H9 (cell line): ENCODE measurements around the gene ST3GAL5. TPM values are rescaled to one million over a fixed set of nuclear protein-coding genes. Genes with fewer than 3 reads are reported as not detected.

Experiments
- DNase-seq: peaks from one replicate; pipeline ENCODE4 v3.0.0-alpha.2; 2017
- H2AFZ ChIP-seq: one replicate; pipeline ENCODE4 v1.6.1; 2013; ENCODE audit warnings: mild to moderate bottlenecking, low read length, control low read depth, moderate library complexity
- H2AK5ac ChIP-seq: 2 replicates; pipeline ENCODE4 v1.6.1; 2013; ENCODE audit warnings: low read length, control low read depth, mixed read lengths; ENCODE audit not compliant: insufficient read length
- H2BK120ac ChIP-seq: one replicate; pipeline ENCODE4 v1.6.1; 2013; ENCODE audit warnings: low read depth, mild to moderate bottlenecking, low read length, control low read depth, inconsistent platforms; ENCODE audit not compliant: poor library complexity, severe bottlenecking
- H2BK12ac ChIP-seq: 2 replicates; pipeline ENCODE4 v1.6.1; 2013; ENCODE audit warnings: low read length, control low read depth, mixed read lengths, low read depth; ENCODE audit not compliant: insufficient read length
- H2BK15ac ChIP-seq: 2 replicates; pipeline ENCODE4 v1.6.1; 2013; ENCODE audit warnings: low read depth, low read length, control low read depth
- H2BK20ac ChIP-seq: one replicate; pipeline ENCODE4 v1.6.1; 2013; ENCODE audit warnings: low read depth, mild to moderate bottlenecking, low read length, control low read depth, inconsistent platforms; ENCODE audit not compliant: poor library complexity, severe bottlenecking
- H2BK5ac ChIP-seq: 2 replicates; pipeline ENCODE4 v1.6.1; 2013; ENCODE audit warnings: low read length, control low read depth, mixed read lengths; ENCODE audit not compliant: insufficient read length
- H3K14ac ChIP-seq: 2 replicates; pipeline ENCODE4 v1.6.1; 2013; ENCODE audit warnings: low read length, control low read depth; ENCODE audit not compliant: insufficient read depth
- H3K18ac ChIP-seq: 2 replicates; pipeline ENCODE4 v1.6.1; 2013; ENCODE audit warnings: low read depth, mild to moderate bottlenecking, mixed read lengths, low read length, control low read depth; ENCODE audit not compliant: insufficient read length
- H3K23ac ChIP-seq: 2 replicates; pipeline ENCODE4 v1.6.1; 2013; ENCODE audit warnings: low read length, control low read depth, mixed read lengths, low read depth; ENCODE audit not compliant: insufficient read length
- H3K23me2 ChIP-seq: 2 replicates; pipeline ENCODE4 v1.6.1; 2013; ENCODE audit warnings: low read depth, mild to moderate bottlenecking, mixed read lengths, low read length, control low read depth; ENCODE audit not compliant: insufficient read length, poor library complexity, severe bottlenecking
- H3K27ac ChIP-seq: 2 replicates; pipeline ENCODE4 v1.5.1; 2013; ENCODE audit warnings: low read length, control low read depth, mixed read lengths, low read depth; ENCODE audit not compliant: insufficient read length
- H3K27me3 ChIP-seq: 2 replicates; pipeline ENCODE4 v1.6.1; 2013; ENCODE audit warnings: low read length, control low read depth, inconsistent platforms; ENCODE audit not compliant: insufficient read depth
- H3K4ac ChIP-seq: 2 replicates; pipeline ENCODE4 v1.6.1; 2013; ENCODE audit warnings: low read depth, mild to moderate bottlenecking, control low read depth, inconsistent platforms, low read length, moderate library complexity
- H3K4me1 ChIP-seq: 2 replicates; pipeline ENCODE4 v1.6.1; 2013; ENCODE audit warnings: low read length, control low read depth, inconsistent platforms; ENCODE audit not compliant: insufficient read depth
- H3K4me2 ChIP-seq: 2 replicates; pipeline ENCODE4 v1.6.1; 2013; ENCODE audit warnings: low read length, control low read depth, mixed read lengths; ENCODE audit not compliant: insufficient read length, insufficient read depth
- H3K56ac ChIP-seq: 2 replicates; pipeline ENCODE4 v1.6.1; 2013; ENCODE audit warnings: low read depth, mild to moderate bottlenecking, mixed read lengths, low read length, control low read depth; ENCODE audit not compliant: insufficient read length
- H3K79me1 ChIP-seq: 2 replicates; pipeline ENCODE4 v1.6.1; 2013; ENCODE audit warnings: low read depth, mild to moderate bottlenecking, moderate library complexity, low read length, control low read depth, inconsistent platforms; ENCODE audit not compliant: insufficient read depth, poor library complexity, severe bottlenecking
- H3K79me2 ChIP-seq: 2 replicates; pipeline ENCODE4 v1.6.1; 2013; ENCODE audit warnings: low read length, control low read depth, inconsistent platforms; ENCODE audit not compliant: insufficient read depth
- H3K9ac ChIP-seq: 2 replicates; pipeline ENCODE4 v1.6.1; 2013; ENCODE audit warnings: low read length, control low read depth, mixed read lengths; ENCODE audit not compliant: insufficient read length; ENCODE audit errors: extremely low read depth
- H3K9me3 ChIP-seq: one replicate; pipeline ENCODE4 v1.6.1; 2013; ENCODE audit warnings: low read depth, low read length, inconsistent platforms; ENCODE audit not compliant: control insufficient read depth
- H3T11ph ChIP-seq: one replicate; pipeline ENCODE4 v1.6.1; 2013; ENCODE audit warnings: mild to moderate bottlenecking, low read length, control low read depth, inconsistent platforms
- H4K20me1 ChIP-seq: one replicate; pipeline ENCODE4 v1.6.1; 2013; ENCODE audit not compliant: control insufficient read depth, insufficient read length, insufficient read depth
- H4K5ac ChIP-seq: 2 replicates; pipeline ENCODE4 v1.6.1; 2013; ENCODE audit warnings: low read depth, mild to moderate bottlenecking, mixed read lengths, low read length, control low read depth; ENCODE audit not compliant: insufficient read length
- H4K8ac ChIP-seq: replicated peaks from 2 replicates; pipeline ENCODE4 v1.6.1; 2013; ENCODE audit warnings: low read length, control low read depth, mixed read lengths, low read depth; ENCODE audit not compliant: insufficient read length
- H4K91ac ChIP-seq: 2 replicates; pipeline ENCODE4 v1.6.1; 2013; ENCODE audit warnings: low read depth, mild to moderate bottlenecking, moderate library complexity, mixed read lengths, low read length, control low read depth; ENCODE audit not compliant: insufficient read length
- H3K27ac Mint-ChIP-seq, 3 experiments: 2 replicates in 2 of 3; 3 replicates in 1 of 3; pipeline ENCODE4 v1.8.0; 2020 to 2021; ENCODE audit warnings: mixed read lengths in 3 of 3, mild to moderate bottlenecking in 1 of 3, moderate library complexity in 1 of 3
- H3K27me3 Mint-ChIP-seq: 2 replicates; pipeline ENCODE4 v1.8.0; 2021; ENCODE audit warnings: low read depth, mild to moderate bottlenecking, moderate library complexity, mixed read lengths
- H3K36me3 Mint-ChIP-seq, 3 experiments: 2 replicates in 2 of 3; 3 replicates in 1 of 3; pipeline ENCODE4 v1.8.0; 2020 to 2021; ENCODE audit warnings: low read depth in 3 of 3, mixed read lengths in 3 of 3; ENCODE audit not compliant: insufficient read depth in 1 of 3
- H3K4me1 Mint-ChIP-seq, 2 experiments: 2 replicates each; pipeline ENCODE4 v1.8.0; 2020; ENCODE audit warnings: mixed read lengths in 2 of 2
- H3K4me3 Mint-ChIP-seq, 2 experiments: 2 replicates in 1 of 2; 3 replicates in 1 of 2; pipeline ENCODE4 v1.8.0; 2020 to 2021; ENCODE audit warnings: mild to moderate bottlenecking in 2 of 2, mixed read lengths in 2 of 2, moderate library complexity in 1 of 2
- H3K9me3 Mint-ChIP-seq, 2 experiments: 2 replicates in 1 of 2; 3 replicates in 1 of 2; pipeline ENCODE4 v1.8.0; 2020; ENCODE audit warnings: mild to moderate bottlenecking in 2 of 2, mixed read lengths in 2 of 2, moderate library complexity in 1 of 2
- WGBS: extraction: QIAGEN DNeasy Blood & Tissue Kit; methylation state at CpG from one replicate; pipeline ENCODE4 v1.1.7; 2013; ENCODE audit warnings: missing lambda C conversion rate, low lambda C conversion rate, mixed read lengths; ENCODE audit not compliant: insufficient read length; ENCODE audit errors: extremely low coverage; 5-methylcytosine and 5-hydroxymethylcytosine counted together
- total RNA-seq: library from RNA; stranded (reverse); gene quantifications from 2 replicates; pipeline ENCODE4 v1.2.1, GENCODE V29; 2021
- TF ChIP-seq, protein P1 (sequence below): fragments of 200-600 bp; sonication (generic); conservative IDR thresholded peaks from 3 replicates; pipeline ENCODE4 v1.8.0; 2021; ENCODE audit warnings: antibody characterized with exemption, mild to moderate bottlenecking

The ST3GAL5 gene
- total RNA-seq, 1 experiment from 2014 or later: 3.3 TPM

DNA sequence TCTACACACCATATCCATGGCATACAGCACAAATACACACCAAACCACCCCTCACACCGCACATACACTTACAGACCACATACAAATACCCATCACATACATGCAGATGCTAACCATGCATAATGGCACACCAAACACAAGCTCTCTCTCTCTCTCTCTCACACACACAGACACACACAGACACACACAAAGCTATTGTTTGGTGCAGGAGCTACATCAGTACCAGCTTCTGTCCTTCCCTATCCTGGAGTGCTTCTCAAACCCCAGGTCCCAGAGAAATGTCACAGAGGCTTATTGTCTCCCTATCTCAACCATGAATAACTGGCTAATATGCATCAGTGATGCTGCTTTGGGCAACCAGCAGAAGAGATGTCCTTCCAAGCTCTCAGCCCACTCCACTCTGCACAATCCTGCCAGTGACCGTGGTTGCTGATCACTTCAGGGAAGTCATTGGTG, 36.5 kb upstream of the ST3GAL5 start:
- WGBS: 100% methylated on average over 1 of the region's 2 CpGs

More for the DNA sequence above, 36.5 kb upstream of the ST3GAL5 start:
- no peaks in the 10 kb centered on the region for H3K79me2 ChIP-seq
- no peaks in the 10 kb centered on the region for H3K27me3 ChIP-seq
- no peak overlapping the region for H2AFZ ChIP-seq
- H3K79me1 ChIP-seq: no peaks in the 10 kb centered on the region
- no peak overlapping the region for H4K8ac ChIP-seq
- no peak overlapping the region for H3K4me2 ChIP-seq
- H2BK120ac ChIP-seq: no peak overlapping the region
- H3K56ac ChIP-seq: no peak overlapping the region
- no peak overlapping the region for H3K4ac ChIP-seq
- no peak overlapping the region for H3K27ac ChIP-seq
- no peak overlapping the region for H2BK12ac ChIP-seq
- Mint-ChIP-seq H3K36me3 (no peaks in the 10 kb centered on the region; a peak in 1 of 7 replicates), H3K4me3 (no peak overlapping the region), H3K4me1 (peaks cover 5% of the 10 kb centered on the region in 2 experiments; a peak in 2 of 4 replicates), H3K9me3 (no peaks in the 10 kb centered on the region), H3K27ac (no peak overlapping the region; a peak in 1 of 7 replicates), H3K27me3 (peaks cover 2% of the 10 kb centered on the region)
- no peaks in the 10 kb centered on the region for H3K4me1 ChIP-seq
- H2AK5ac ChIP-seq: no peak overlapping the region
- no peak overlapping the region for H2BK5ac ChIP-seq
- no peak overlapping the region for H2BK20ac ChIP-seq
- no peak overlapping the region for H2BK15ac ChIP-seq
- H4K91ac ChIP-seq: no peak overlapping the region
- H3T11ph ChIP-seq: no peak overlapping the region
- no peak overlapping the region for H3K23ac ChIP-seq
- no peaks in the 10 kb centered on the region for H3K23me2 ChIP-seq
- no peak overlapping the region for H3K18ac ChIP-seq
- no peaks in the 10 kb centered on the region for H3K9me3 ChIP-seq
- H3K9ac ChIP-seq: no peak overlapping the region
- no peak overlapping the region for H4K5ac ChIP-seq
- TF ChIP-seq, protein P1, sequence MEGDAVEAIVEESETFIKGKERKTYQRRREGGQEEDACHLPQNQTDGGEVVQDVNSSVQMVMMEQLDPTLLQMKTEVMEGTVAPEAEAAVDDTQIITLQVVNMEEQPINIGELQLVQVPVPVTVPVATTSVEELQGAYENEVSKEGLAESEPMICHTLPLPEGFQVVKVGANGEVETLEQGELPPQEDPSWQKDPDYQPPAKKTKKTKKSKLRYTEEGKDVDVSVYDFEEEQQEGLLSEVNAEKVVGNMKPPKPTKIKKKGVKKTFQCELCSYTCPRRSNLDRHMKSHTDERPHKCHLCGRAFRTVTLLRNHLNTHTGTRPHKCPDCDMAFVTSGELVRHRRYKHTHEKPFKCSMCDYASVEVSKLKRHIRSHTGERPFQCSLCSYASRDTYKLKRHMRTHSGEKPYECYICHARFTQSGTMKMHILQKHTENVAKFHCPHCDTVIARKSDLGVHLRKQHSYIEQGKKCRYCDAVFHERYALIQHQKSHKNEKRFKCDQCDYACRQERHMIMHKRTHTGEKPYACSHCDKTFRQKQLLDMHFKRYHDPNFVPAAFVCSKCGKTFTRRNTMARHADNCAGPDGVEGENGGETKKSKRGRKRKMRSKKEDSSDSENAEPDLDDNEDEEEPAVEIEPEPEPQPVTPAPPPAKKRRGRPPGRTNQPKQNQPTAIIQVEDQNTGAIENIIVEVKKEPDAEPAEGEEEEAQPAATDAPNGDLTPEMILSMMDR: no peak
- no peaks in the 10 kb centered on the region for H4K20me1 ChIP-seq
- DNase-seq: no peak
- H3K14ac ChIP-seq: no peak overlapping the region
